Gastroesophageal sphincter (tissue), 4 donors: Measurements from ENCODE around the gene RIPK4. TPM values are rescaled to one million over a fixed set of nuclear protein-coding genes. Genes with fewer than 3 reads are reported as not detected.

ENCODE experiments used
- ATAC-seq: fragments of 150-250 bp; one replicate; pipeline ENCODE4 v1.9.1; 2016; ENCODE audit warnings: mild to moderate bottlenecking, moderate library complexity
- H3K27ac ChIP-seq, 4 donors: fragments of 200-600 bp; sonication (generic) in 3 of 4; 1 replicate in 3 of 4; 2 replicates in 1 of 4; pipeline ENCODE4 v1.5.1; 2016 to 2019
- H3K27me3 ChIP-seq: fragments of 200-600 bp; sonication (generic); one replicate; pipeline ENCODE4 v1.5.1; 2019
- H3K36me3 ChIP-seq, 2 donors: fragments of 200-600 bp; sonication (generic); one replicate each; pipeline ENCODE4 v1.5.1; 2019; ENCODE audit warnings: control low read depth in 1 of 2
- H3K4me1 ChIP-seq, 3 donors: fragments of 200-600 bp; sonication (generic); 1 replicate in 2 of 3; 2 replicates in 1 of 3; pipeline ENCODE4 v1.5.1; 2016 to 2019; ENCODE audit warnings: control low read depth in 2 of 3
- H3K4me3 ChIP-seq, 2 donors: fragments of 200-600 bp; sonication (generic); one replicate each; pipeline ENCODE4 v1.5.1; 2019; ENCODE audit warnings: mild to moderate bottlenecking in 1 of 2, moderate library complexity in 1 of 2
- H3K9me3 ChIP-seq, 3 donors: fragments of 200-600 bp; sonication (generic); one replicate each; pipeline ENCODE4 v1.5.1; 2017 to 2019; ENCODE audit warnings: control low read depth in 2 of 3
- EP300 ChIP-seq: sonication (generic); formaldehyde crosslinking; IDR thresholded peaks from one replicate; pipeline ENCODE4 v1.6.1; 2017; ENCODE audit warnings: antibody characterized with exemption, mild to moderate bottlenecking
- POLR2A ChIP-seq, 2 donors: fragments of 450-650 bp; IDR thresholded peaks; one replicate each; pipeline ENCODE4 v1.6.1; 2017; ENCODE audit warnings: antibody characterized with exemption in 2 of 2, mild to moderate bottlenecking in 2 of 2, moderate library complexity in 1 of 2
- POLR2AphosphoS5 ChIP-seq: sonication (generic); formaldehyde crosslinking; IDR thresholded peaks from one replicate; pipeline ENCODE4 v1.6.1; 2017; ENCODE audit warnings: antibody characterized with exemption
- WGBS, 2 donors: methylation state at CpG; one replicate each; pipeline ENCODE4 v1.1.5; 2018; ENCODE audit warnings: low coverage in 1 of 2; 5-methylcytosine and 5-hydroxymethylcytosine counted together
- total RNA-seq, 4 donors: library from RNA; depleted of rRNA; stranded (reverse); fragments of >200 nt; gene quantifications; one replicate each; pipeline ENCODE4 v1.1.0, GENCODE V29; 2016
- TF ChIP-seq, protein P1 (sequence below), 4 experiments: fragments of 200-600 bp in 2 of 4; fragments of 450-650 bp in 2 of 4; sonication (generic) in 1 of 4; IDR thresholded peaks; one replicate each; pipeline ENCODE4 v1.5.1; 2017 to 2019; ENCODE audit warnings: antibody characterized with exemption in 4 of 4, mild to moderate bottlenecking in 2 of 4, moderate library complexity in 2 of 4

RIPK4 gene
- total RNA-seq, 4 donors from 2014 or later, result 0.40 to 5.8 (median 1.5) TPM

DNA sequence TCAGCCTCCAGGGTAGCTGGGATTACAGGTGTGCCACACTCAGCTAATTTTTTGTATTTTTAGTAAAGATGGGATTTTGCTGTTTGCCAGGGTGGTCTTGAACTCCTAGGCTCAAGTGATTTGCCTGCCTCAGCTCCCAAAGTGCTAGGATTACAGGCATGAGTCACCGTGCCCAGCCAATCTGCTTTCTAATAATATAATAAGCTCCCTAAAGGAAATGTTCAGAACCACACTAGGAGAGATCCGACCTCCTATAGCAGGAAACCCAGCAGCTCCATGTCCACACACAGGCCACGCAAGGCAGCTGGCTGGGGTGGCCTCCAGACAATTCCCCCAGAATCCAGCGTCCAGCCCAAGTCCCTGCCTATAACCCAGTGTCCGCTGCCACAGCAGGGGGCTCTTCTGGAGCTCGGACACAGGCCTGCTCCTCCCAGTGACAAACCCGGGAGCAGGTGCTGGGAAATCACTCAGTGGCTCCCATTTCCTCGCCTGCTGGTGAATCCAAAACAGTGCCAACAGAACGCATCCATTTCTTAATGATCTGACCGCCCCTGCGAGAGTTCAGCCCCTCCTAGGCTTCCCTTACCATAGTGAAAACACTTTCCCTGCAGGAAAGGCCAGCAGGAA lies 7.5 kb downstream of the RIPK4 start:
- Histone ChIP-seq H3K4me3 (no peak overlapping the region), H3K27ac (no peak overlapping the region), H3K27me3 (peaks cover 58% of the 10 kb centered on the region), H3K4me1 (peaks cover 0 to 17% (median 5%) of the 10 kb centered on the region in 3 donors), H3K36me3 (no peaks in the 10 kb centered on the region), H3K9me3 (no peaks in the 10 kb centered on the region)
- TF ChIP-seq EP300 (no peak), POLR2A (IDR thresholded peaks at IDR 0.05) (no peak), POLR2AphosphoS5 (no peak)
- TF ChIP-seq, protein P1, sequence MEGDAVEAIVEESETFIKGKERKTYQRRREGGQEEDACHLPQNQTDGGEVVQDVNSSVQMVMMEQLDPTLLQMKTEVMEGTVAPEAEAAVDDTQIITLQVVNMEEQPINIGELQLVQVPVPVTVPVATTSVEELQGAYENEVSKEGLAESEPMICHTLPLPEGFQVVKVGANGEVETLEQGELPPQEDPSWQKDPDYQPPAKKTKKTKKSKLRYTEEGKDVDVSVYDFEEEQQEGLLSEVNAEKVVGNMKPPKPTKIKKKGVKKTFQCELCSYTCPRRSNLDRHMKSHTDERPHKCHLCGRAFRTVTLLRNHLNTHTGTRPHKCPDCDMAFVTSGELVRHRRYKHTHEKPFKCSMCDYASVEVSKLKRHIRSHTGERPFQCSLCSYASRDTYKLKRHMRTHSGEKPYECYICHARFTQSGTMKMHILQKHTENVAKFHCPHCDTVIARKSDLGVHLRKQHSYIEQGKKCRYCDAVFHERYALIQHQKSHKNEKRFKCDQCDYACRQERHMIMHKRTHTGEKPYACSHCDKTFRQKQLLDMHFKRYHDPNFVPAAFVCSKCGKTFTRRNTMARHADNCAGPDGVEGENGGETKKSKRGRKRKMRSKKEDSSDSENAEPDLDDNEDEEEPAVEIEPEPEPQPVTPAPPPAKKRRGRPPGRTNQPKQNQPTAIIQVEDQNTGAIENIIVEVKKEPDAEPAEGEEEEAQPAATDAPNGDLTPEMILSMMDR (IDR thresholded peaks at IDR 0.05), result no peak
- ATAC-seq, result no peak
- 83 to 91% methylated on average over 1 to 4 of the region's 11 CpGs for WGBS, 2 donors

DNA sequence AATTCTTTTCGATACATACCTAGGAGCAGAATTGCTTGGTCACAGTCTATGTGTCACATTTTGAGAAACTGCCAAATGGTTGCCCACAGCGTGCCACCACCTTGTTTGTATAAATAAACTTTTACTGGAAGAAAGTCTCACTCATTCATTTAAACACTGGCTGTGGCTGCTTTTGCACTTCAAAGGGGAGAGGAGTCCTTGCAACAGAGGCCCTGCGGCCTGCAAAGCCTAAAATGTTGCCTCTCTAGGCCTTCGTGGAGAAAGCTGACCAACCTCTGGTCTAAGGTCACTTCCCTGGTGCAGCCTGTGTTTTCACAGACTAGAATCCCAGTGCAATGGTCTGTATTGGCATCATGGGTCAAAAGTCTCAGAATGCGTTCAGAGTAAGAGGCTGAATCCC lies 8.3 kb downstream of the RIPK4 start:
- no peaks in the 10 kb centered on the region for H3K36me3 ChIP-seq
- H3K9me3 ChIP-seq, result no peaks in the 10 kb centered on the region
- peaks cover 0 to 17% (median 5%) of the 10 kb centered on the region in 3 donors for H3K4me1 ChIP-seq
- peaks cover 51% of the 10 kb centered on the region for H3K27me3 ChIP-seq
- TF ChIP-seq, protein P1 (IDR thresholded peaks at IDR 0.05), result no peak
- no peak overlapping the region for H3K27ac ChIP-seq
- WGBS, 2 donors, result 68 to 75% methylated on average over 4 to 5 of the region's 5 CpGs
- H3K4me3 ChIP-seq, result no peak overlapping the region
- ATAC-seq, result no peak

DNA sequence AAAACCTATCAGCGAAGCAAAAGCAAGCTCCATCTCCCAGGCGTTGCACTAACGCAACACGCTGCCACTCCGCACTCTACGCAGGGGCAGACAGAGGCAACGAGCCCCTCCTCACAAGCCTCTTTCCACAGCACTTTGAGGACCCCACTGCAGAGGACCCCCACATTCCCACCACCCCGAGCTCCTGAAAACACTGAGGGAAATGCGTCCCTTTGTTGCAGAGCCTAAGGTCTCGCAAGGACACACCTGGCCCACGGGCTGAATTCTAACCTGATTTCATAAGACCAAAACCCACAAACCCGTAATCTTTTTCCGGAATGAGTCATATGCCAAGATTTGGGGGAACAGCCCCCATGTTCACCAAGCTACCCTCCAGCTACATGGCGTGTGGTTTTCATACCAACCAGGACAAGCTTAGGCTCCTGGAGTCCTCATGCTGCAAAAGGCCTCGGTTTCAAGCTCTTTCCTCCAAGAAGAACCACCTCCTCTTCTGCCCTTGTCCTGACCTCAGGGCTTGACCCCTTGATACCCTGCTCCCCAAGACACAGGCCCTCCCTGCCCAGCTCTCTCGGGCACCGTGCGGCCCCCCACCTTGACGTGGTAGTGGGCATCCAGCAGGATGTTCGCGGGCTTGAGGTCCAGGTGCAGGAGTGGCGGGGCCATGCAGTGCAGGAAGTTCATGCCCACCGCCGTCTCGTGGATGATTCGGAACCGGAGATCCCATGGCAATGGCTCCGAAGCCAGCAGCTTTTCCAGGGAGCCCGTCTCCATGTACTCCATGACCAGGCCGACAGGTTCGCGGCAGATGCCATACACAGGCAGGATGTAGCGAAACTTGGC lies 10.7 kb downstream of the RIPK4 start:
- no peak for ATAC-seq
- TF ChIP-seq, protein P1 (IDR thresholded peaks at IDR 0.05), result no peak
- no peak for TF ChIP-seq POLR2A (IDR thresholded peaks at IDR 0.05)
- WGBS, 2 donors, result 94 to 97% methylated on average over 9 to 12 of the region's 33 CpGs
- peaks cover 0 to 5% (median 0%) of the 10 kb centered on the region in 3 donors for H3K4me1 ChIP-seq
- peaks cover 27% of the 10 kb centered on the region for H3K27me3 ChIP-seq
- H3K9me3 ChIP-seq, result no peaks in the 10 kb centered on the region
- no peaks in the 10 kb centered on the region for H3K36me3 ChIP-seq
- H3K27ac ChIP-seq, result no peak overlapping the region
- no peak overlapping the region for H3K4me3 ChIP-seq

DNA sequence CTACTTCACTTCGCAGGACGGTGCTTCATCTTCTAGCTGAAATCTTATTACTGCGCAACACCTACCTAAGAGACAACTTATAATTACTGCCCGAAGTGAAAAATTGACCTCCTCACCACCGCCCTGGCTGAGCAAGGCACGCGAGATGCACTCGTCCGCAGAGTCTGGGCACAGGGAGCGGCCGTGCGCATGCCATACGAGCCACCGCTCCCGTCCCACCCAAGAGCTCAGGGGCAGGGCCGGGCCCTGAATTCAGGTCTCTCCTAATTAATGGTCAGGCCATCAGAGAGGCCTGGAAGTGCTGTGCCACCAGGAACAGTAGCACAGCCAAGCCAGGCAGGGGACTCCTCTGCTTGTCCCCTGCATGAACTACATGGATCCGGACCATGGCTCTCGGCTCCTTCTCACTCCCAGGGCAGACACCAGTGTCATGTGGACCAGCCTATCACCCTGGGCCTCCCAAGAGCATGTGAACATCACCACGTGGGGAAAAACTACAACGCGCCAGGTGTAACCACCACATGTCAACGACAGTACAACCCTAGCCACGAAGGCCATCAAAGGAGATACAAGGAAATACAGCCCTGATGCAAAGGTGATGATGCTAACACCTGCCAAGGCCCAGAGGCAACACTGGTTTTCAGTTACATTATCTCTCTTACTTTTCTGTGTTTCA lies 11.5 kb downstream of the RIPK4 start:
- H3K4me3 ChIP-seq, result no peak overlapping the region
- no peak overlapping the region for H3K27ac ChIP-seq
- H3K9me3 ChIP-seq, result no peaks in the 10 kb centered on the region
- no peaks in the 10 kb centered on the region for H3K4me1 ChIP-seq
- no peak for ATAC-seq
- H3K36me3 ChIP-seq, result no peaks in the 10 kb centered on the region
- peaks cover 25% of the 10 kb centered on the region for H3K27me3 ChIP-seq
- TF ChIP-seq POLR2A (IDR thresholded peaks at IDR 0.05), result no peak
- no peak for TF ChIP-seq EP300
- TF ChIP-seq, protein P1 (IDR thresholded peaks at IDR 0.05), result no peak
- no peak for TF ChIP-seq POLR2AphosphoS5
- 87 to 88% methylated on average over 3 to 15 of the region's 23 CpGs for WGBS, 2 donors
